GM23338 (cell line): ENCODE measurements around the gene ABI2. TPM values are rescaled to one million over a fixed set of nuclear protein-coding genes. Genes with fewer than 3 reads are reported as not detected.

ENCODE experiments used
- EZH2 ChIP-seq: fragments of 200-600 bp; sonication (generic); IDR thresholded peaks from one replicate; pipeline ENCODE4 v1.8.0; 2017; ENCODE audit warnings: antibody characterized with exemption, mild to moderate bottlenecking, low read depth; ENCODE audit not compliant: unreplicated experiment
- EZH2phosphoT487 ChIP-seq: fragments of 200-600 bp; sonication (generic); IDR thresholded peaks from one replicate; pipeline ENCODE4 v1.8.1; 2018; ENCODE audit warnings: antibody characterized with exemption; ENCODE audit not compliant: unreplicated experiment
- NANOG ChIP-seq: IDR thresholded peaks from 2 replicates; pipeline ENCODE4 v1.6.1; 2016; ENCODE audit warnings: antibody characterized with exemption, borderline replicate concordance
- polyA plus RNA-seq: library from polyadenylated mRNA; unstranded; fragments of >200 nt; fragmentation: Nextera tagmentation; extraction: Ambion mirVana; gene quantifications from 2 replicates; pipeline ENCODE4 v1.2.1, GENCODE V29; 2016
- total RNA-seq: library from RNA; depleted of rRNA; stranded (reverse); fragments of >200 nt; shearing (Covaris generic); gene quantifications from 2 replicates; pipeline ENCODE4 v1.2.3, GENCODE V29; 2014
- TF ChIP-seq, protein P1 (sequence below): fragments of 250-450 bp; sonication (Bioruptor Pico); IDR thresholded peaks from 2 replicates; pipeline ENCODE4 v1.5.0; 2020; ENCODE audit warnings: mild to moderate bottlenecking, moderate library complexity
- TF ChIP-seq, protein P2 (sequence below): IDR thresholded peaks from one replicate; pipeline ENCODE4 v1.6.1; 2018; ENCODE audit warnings: antibody characterized with exemption; ENCODE audit not compliant: unreplicated experiment
- TF ChIP-seq, protein P3 (sequence below): IDR thresholded peaks from 2 replicates; pipeline ENCODE4 v1.6.1; 2016; ENCODE audit warnings: antibody characterized with exemption

ABI2 gene
- total and polyA plus RNA-seq, 2 experiments from 2014 or later, result 46.5 to 114 TPM

DNA sequence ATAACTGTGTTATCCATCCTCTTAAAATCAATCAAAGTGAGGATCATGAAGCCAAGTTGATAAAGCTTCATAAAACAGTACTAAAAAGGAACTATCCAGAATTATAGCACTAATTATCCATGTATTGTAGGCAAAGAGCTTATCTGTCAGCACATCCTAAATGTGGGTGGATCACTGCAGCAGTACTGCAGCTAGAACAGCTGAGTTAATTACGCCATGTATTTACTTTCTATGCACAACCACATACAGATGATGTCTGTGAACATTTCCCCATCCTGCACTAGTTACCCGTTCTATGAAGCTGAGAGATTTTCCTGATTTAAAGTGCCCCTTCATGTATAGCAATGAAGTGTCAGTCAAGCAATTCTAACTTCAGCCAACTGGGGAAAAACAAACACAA lies 110.3 kb downstream of the ABI2 start (continued):
- TF ChIP-seq, protein P1, sequence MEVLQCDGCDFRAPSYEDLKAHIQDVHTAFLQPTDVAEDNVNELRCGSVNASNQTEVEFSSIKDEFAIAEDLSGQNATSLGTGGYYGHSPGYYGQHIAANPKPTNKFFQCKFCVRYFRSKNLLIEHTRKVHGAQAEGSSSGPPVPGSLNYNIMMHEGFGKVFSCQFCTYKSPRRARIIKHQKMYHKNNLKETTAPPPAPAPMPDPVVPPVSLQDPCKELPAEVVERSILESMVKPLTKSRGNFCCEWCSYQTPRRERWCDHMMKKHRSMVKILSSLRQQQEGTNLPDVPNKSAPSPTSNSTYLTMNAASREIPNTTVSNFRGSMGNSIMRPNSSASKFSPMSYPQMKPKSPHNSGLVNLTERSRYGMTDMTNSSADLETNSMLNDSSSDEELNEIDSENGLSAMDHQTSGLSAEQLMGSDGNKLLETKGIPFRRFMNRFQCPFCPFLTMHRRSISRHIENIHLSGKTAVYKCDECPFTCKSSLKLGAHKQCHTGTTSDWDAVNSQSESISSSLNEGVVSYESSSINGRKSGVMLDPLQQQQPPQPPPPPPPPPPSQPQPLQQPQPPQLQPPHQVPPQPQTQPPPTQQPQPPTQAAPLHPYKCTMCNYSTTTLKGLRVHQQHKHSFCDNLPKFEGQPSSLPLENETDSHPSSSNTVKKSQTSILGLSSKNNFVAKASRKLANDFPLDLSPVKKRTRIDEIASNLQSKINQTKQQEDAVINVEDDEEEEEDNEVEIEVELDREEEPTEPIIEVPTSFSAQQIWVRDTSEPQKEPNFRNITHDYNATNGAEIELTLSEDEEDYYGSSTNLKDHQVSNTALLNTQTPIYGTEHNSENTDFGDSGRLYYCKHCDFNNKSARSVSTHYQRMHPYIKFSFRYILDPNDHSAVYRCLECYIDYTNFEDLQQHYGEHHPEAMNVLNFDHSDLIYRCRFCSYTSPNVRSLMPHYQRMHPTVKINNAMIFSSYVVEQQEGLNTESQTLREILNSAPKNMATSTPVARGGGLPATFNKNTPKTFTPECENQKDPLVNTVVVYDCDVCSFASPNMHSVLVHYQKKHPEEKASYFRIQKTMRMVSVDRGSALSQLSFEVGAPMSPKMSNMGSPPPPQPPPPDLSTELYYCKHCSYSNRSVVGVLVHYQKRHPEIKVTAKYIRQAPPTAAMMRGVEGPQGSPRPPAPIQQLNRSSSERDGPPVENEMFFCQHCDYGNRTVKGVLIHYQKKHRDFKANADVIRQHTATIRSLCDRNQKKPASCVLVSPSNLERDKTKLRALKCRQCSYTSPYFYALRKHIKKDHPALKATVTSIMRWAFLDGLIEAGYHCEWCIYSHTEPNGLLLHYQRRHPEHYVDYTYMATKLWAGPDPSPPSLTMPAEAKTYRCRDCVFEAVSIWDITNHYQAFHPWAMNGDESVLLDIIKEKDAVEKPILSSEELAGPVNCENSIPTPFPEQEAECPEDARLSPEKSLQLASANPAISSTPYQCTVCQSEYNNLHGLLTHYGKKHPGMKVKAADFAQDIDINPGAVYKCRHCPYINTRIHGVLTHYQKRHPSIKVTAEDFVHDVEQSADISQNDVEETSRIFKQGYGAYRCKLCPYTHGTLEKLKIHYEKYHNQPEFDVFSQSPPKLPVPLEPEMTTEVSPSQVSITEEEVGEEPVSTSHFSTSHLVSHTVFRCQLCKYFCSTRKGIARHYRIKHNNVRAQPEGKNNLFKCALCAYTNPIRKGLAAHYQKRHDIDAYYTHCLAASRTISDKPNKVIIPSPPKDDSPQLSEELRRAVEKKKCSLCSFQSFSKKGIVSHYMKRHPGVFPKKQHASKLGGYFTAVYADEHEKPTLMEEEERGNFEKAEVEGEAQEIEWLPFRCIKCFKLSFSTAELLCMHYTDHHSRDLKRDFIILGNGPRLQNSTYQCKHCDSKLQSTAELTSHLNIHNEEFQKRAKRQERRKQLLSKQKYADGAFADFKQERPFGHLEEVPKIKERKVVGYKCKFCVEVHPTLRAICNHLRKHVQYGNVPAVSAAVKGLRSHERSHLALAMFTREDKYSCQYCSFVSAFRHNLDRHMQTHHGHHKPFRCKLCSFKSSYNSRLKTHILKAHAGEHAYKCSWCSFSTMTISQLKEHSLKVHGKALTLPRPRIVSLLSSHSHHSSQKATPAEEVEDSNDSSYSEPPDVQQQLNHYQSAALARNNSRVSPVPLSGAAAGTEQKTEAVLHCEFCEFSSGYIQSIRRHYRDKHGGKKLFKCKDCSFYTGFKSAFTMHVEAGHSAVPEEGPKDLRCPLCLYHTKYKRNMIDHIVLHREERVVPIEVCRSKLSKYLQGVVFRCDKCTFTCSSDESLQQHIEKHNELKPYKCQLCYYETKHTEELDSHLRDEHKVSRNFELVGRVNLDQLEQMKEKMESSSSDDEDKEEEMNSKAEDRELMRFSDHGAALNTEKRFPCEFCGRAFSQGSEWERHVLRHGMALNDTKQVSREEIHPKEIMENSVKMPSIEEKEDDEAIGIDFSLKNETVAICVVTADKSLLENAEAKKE (CRISPR knock-in tag), result no peak
- TF ChIP-seq EZH2 (no peak), NANOG (no peak), EZH2phosphoT487 (no peak)
- TF ChIP-seq, protein P2, sequence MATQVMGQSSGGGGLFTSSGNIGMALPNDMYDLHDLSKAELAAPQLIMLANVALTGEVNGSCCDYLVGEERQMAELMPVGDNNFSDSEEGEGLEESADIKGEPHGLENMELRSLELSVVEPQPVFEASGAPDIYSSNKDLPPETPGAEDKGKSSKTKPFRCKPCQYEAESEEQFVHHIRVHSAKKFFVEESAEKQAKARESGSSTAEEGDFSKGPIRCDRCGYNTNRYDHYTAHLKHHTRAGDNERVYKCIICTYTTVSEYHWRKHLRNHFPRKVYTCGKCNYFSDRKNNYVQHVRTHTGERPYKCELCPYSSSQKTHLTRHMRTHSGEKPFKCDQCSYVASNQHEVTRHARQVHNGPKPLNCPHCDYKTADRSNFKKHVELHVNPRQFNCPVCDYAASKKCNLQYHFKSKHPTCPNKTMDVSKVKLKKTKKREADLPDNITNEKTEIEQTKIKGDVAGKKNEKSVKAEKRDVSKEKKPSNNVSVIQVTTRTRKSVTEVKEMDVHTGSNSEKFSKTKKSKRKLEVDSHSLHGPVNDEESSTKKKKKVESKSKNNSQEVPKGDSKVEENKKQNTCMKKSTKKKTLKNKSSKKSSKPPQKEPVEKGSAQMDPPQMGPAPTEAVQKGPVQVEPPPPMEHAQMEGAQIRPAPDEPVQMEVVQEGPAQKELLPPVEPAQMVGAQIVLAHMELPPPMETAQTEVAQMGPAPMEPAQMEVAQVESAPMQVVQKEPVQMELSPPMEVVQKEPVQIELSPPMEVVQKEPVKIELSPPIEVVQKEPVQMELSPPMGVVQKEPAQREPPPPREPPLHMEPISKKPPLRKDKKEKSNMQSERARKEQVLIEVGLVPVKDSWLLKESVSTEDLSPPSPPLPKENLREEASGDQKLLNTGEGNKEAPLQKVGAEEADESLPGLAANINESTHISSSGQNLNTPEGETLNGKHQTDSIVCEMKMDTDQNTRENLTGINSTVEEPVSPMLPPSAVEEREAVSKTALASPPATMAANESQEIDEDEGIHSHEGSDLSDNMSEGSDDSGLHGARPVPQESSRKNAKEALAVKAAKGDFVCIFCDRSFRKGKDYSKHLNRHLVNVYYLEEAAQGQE, result no peak
- TF ChIP-seq, protein P3, sequence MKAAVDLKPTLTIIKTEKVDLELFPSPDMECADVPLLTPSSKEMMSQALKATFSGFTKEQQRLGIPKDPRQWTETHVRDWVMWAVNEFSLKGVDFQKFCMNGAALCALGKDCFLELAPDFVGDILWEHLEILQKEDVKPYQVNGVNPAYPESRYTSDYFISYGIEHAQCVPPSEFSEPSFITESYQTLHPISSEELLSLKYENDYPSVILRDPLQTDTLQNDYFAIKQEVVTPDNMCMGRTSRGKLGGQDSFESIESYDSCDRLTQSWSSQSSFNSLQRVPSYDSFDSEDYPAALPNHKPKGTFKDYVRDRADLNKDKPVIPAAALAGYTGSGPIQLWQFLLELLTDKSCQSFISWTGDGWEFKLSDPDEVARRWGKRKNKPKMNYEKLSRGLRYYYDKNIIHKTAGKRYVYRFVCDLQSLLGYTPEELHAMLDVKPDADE, result no peak
